GM12878 (cell line): ENCODE measurements around the gene SMC3. TPM values are rescaled to one million over a fixed set of nuclear protein-coding genes. Genes with fewer than 3 reads are reported as not detected.
A peak's percentile ranks its signal among the peaks of the same experiment; 100 is the strongest.

Experiments
- ATAC-seq: fragments of 200-7000 bp; cut with Tn5 transposase; 3 replicates; pipeline ENCODE4 v1.9.1; 2020; ENCODE audit warnings: mild to moderate bottlenecking, moderate library complexity
- BruUV-seq: library from RNA; stranded (reverse); fragments of 400-500 nt; replicated peaks from 2 replicates; lab custom pipeline; 2021; lab: Mats Ljungman, UMichigan
- CTCF ChIA-PET: fragments of 300-600 bp; sonication (Branson Sonifier 250); formaldehyde crosslinking; extraction: SDS; loops from one replicate; lab custom pipeline; 2021; ENCODE audit warnings: inconsistent platforms; lab: Yijun Ruan, JAX
- POLR2A ChIA-PET: fragments of 350-600 bp; formaldehyde crosslinking; extraction: SDS; loops from one replicate; lab custom pipeline; 2021; ENCODE audit warnings: inconsistent platforms; lab: Charles Lee
- RAD21 ChIA-PET: fragments of 300-600 bp; sonication (Branson Sonifier 250); formaldehyde crosslinking; loops from one replicate; lab custom pipeline; 2023; ENCODE audit warnings: antibody characterized with exemption; ENCODE audit not compliant: unreplicated experiment; lab: Charles Lee
- SMC1A ChIA-PET: fragments of 300-600 bp; sonication (Branson Sonifier 250); formaldehyde crosslinking; loops from one replicate; lab custom pipeline; 2023; ENCODE audit not compliant: unreplicated experiment, uncharacterized antibody; lab: Charles Lee
- DNase-seq: peaks from one replicate; pipeline ENCODE4 v3.0.0-alpha.2; 2011; ENCODE audit warnings: low read depth, low spot score
- FAIRE-seq: peaks from 3 replicates; lab custom pipeline; 2011; peaks lifted over from hg19 to GRCh38; lab: Jason Lieb, UNC
- H2AFZ ChIP-seq: 2 replicates; pipeline ENCODE4 v1.6.0; 2011; ENCODE audit warnings: low read depth, low read length, control low read depth; ENCODE audit not compliant: control insufficient read depth
- H3K27ac ChIP-seq: 2 replicates; pipeline ENCODE4 v1.5.1; 2011; ENCODE audit warnings: control low read depth; ENCODE audit not compliant: control insufficient read depth, insufficient read depth
- H3K27me3 ChIP-seq, 2 experiments: replicated peaks in 1 of 2; 2 replicates each; pipeline versions ENCODE4 v1.6.0 to v1.6.1; 2011; ENCODE audit warnings: low read length in 1 of 2; ENCODE audit not compliant: control insufficient read depth in 2 of 2, insufficient read depth in 2 of 2
- H3K36me3 ChIP-seq, 2 experiments: 2 replicates each; pipeline ENCODE4 v1.5.1; 2011; ENCODE audit warnings: low read length in 1 of 2; ENCODE audit not compliant: control insufficient read depth in 2 of 2, insufficient read depth in 2 of 2
- H3K4me1 ChIP-seq: 2 replicates; pipeline ENCODE4 v1.6.1; 2011; ENCODE audit warnings: mild to moderate bottlenecking, low read length, moderate library complexity, mixed read lengths; ENCODE audit not compliant: control insufficient read depth, insufficient read depth
- H3K4me2 ChIP-seq: 2 replicates; pipeline ENCODE4 v1.6.0; 2011; ENCODE audit warnings: control low read depth; ENCODE audit not compliant: control insufficient read depth, insufficient read depth
- H3K4me3 ChIP-seq: fragments of 200-600 bp; sonication (generic); 2 replicates; pipeline ENCODE4 v1.5.1; 2016
- H3K79me2 ChIP-seq: 2 replicates; pipeline ENCODE4 v1.6.0; 2011; ENCODE audit warnings: low read length; ENCODE audit not compliant: control insufficient read depth, insufficient read depth
- H3K9ac ChIP-seq: 2 replicates; pipeline ENCODE4 v1.8.0; 2011; ENCODE audit warnings: low read length, control low read depth, mixed read lengths; ENCODE audit not compliant: control insufficient read depth, insufficient read depth
- H3K9me3 ChIP-seq: replicated peaks from 3 replicates; pipeline ENCODE4 v1.5.1; 2011; ENCODE audit warnings: mild to moderate bottlenecking, low read length; ENCODE audit not compliant: control insufficient read depth, insufficient read depth
- H4K20me1 ChIP-seq: 2 replicates; pipeline ENCODE4 v1.6.0; 2011; ENCODE audit not compliant: control insufficient read depth, insufficient read depth
- CREM ChIP-seq: IDR thresholded peaks from 2 replicates; pipeline ENCODE4 v1.6.1; 2014; ENCODE audit warnings: antibody characterized with exemption, low read depth
- IKZF2 ChIP-seq, 2 experiments: fragments of 450-650 bp; IDR thresholded peaks; 2 replicates each; pipeline ENCODE4 v1.6.1; 2017; ENCODE audit warnings: mild to moderate bottlenecking in 2 of 2, moderate library complexity in 2 of 2
- IRF3 ChIP-seq: fragments of 450-650 bp; IDR thresholded peaks from 2 replicates; pipeline ENCODE4 v1.6.1; 2014; ENCODE audit warnings: mild to moderate bottlenecking
- ZNF687 ChIP-seq: fragments of 450-650 bp; IDR thresholded peaks from 2 replicates; pipeline ENCODE4 v1.6.1; 2017; ENCODE audit warnings: mild to moderate bottlenecking, moderate library complexity
- ZSCAN29 ChIP-seq: fragments of 450-650 bp; IDR thresholded peaks from 2 replicates; pipeline ENCODE4 v1.6.1; 2017; ENCODE audit warnings: mild to moderate bottlenecking, moderate library complexity
- WGBS: methylation state at CpG from one replicate; pipeline ENCODE4 v1.1.6; 2016; ENCODE audit warnings: low lambda C conversion rate; ENCODE audit not compliant: insufficient replicate concordance, insufficient coverage; ENCODE audit errors: missing lambda C conversion rate; 5-methylcytosine and 5-hydroxymethylcytosine counted together
- in situ Hi-C: fragments of 300-500 bp; cut with MboI; formaldehyde crosslinking; loops from 9 replicates; pipeline ENCODE4 v1.14.3; 2018; ENCODE audit warnings: mixed read lengths
- intact Hi-C: fragments of 100-400 bp; cut with micrococcal nuclease; formaldehyde crosslinking; loops from one replicate; pipeline ENCODE4 v1.14.2; 2022; ENCODE audit not compliant: unreplicated experiment
- polyA plus RNA-seq, 11 experiments: library from polyadenylated mRNA; depleted of rRNA in 4 of 11; unstranded in 6 of 11; stranded (reverse) in 5 of 11; fragments of >200 nt; fragmentation: Nextera tagmentation in 4 of 11; fragmentation: Illumina TruSeq in 1 of 11; extraction: Ambion mirVana in 4 of 11; extraction: Trizol in 1 of 11; gene quantifications; 1 replicate in 1 of 11; 2 replicates in 10 of 11; pipeline versions ENCODE4 v1.2.1 to v1.2.3, GENCODE V29; 2011 to 2016; ENCODE audit warnings: inconsistent platforms in 2 of 11, missing spikeins in 2 of 11, low read depth in 1 of 11
- total RNA-seq, 4 experiments: library from RNA; depleted of rRNA in 3 of 4; stranded (reverse); fragments of >200 nt in 3 of 4; fragmentation: Illumina TruSeq in 1 of 4; extraction: Trizol in 1 of 4; gene quantifications; 2 replicates each; pipeline versions ENCODE4 v1.2.1 to v1.2.3, GENCODE V29; 2013 to 2021
- TF ChIP-seq, protein P1 (sequence below), 3 experiments: IDR thresholded peaks in 2 of 3; conservative IDR thresholded peaks in 1 of 3; 2 replicates each; pipeline ENCODE4 v1.5.1; 2011; ENCODE audit warnings: low read depth in 3 of 3, low read length in 3 of 3, mild to moderate bottlenecking in 3 of 3, control low read depth in 2 of 3, moderate library complexity in 2 of 3, inconsistent platforms in 1 of 3, mixed read lengths in 1 of 3; ENCODE audit not compliant: control insufficient read depth in 2 of 3, insufficient read depth in 1 of 3; ENCODE audit errors: extremely low read depth in 1 of 3

Gene SMC3
- total and polyA plus RNA-seq, 10 of the 15 experiments (the other 5 are each of a cell fraction or from before 2014, with no cell fraction given): 30.4 to 123 (median 48.3) TPM

DNA sequence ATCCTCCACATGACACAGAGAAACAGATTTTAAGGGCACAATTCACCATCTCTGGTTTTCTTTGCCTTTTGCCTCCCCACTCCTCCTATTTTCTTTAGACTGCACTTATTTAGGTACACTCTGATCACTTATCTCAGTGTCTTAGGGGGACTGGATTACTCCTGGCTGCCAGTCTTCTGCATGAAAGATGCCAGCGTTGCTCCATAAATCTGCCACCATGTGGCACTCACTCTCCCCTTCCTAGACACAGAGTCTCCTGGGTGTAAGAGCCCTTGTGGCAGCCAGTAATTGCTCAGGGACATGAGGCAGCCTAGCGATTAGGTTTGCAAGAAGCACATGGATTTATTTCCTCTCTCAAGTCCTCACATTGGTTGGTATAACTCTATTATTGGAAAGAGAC lies 42.1 kb downstream of the SMC3 start:
- no peaks in the 10 kb centered on the region for H3K27me3 ChIP-seq
- no peak for ATAC-seq

More for the DNA sequence above, 42.1 kb downstream of the SMC3 start:
- H3K36me3 ChIP-seq: no peaks in the 10 kb centered on the region; a peak in 1 of 4 replicates
- H3K4me2 ChIP-seq: no peak overlapping the region
- no TSS peak for BruUV-seq
- WGBS: 81% methylated on average over 2 of the region's 2 CpGs
- no peaks in the 10 kb centered on the region for H4K20me1 ChIP-seq
- DNase-seq (no peak), FAIRE-seq (no peak)
- H3K9me3 ChIP-seq: no peaks in the 10 kb centered on the region; the same call in 2 of the 3 replicates
- H3K4me3 ChIP-seq: no peak overlapping the region
- intact Hi-C loops (loop anchor here (1.0 to 10.0 kb wide), 5 partner anchors 63 to 405 kb away; no protein-coding TSS in a partner anchor), in situ Hi-C loops (loop anchor here (5.0 to 25.0 kb wide), 2 partner anchors 293 to 1528 kb away; no protein-coding TSS in a partner anchor)
- ChIA-PET CTCF (interaction anchor here (1.1 to 3.4 kb wide), 9 partner anchors 10 to 76 kb away, joined by 3 to 41 read pairs (median 10); no protein-coding TSS in a partner anchor), RAD21 (interaction anchor here (2.5 to 3.4 kb wide), 3 partner anchors 62 to 303 kb away, joined by 11 to 18 read pairs (median 12); partner anchors contain the start of gene SMNDC1), POLR2A (no interaction called here), SMC1A (interaction anchor here (0.6 to 2.2 kb wide), 9 partner anchors 10 to 990 kb away, joined by 3 to 8 read pairs (median 5); no protein-coding TSS in a partner anchor)
- H3K27ac ChIP-seq: no peak overlapping the region
- peaks cover 26% of the 10 kb centered on the region for H3K4me1 ChIP-seq
- no peak overlapping the region for H3K9ac ChIP-seq
- no peak overlapping the region for H2AFZ ChIP-seq
- TF ChIP-seq ZSCAN29 (no peak), ZNF687 (no peak), IRF3 (no peak), CREM (no peak), IKZF2 (IDR thresholded peaks at IDR 0.05) (no peak)
- TF ChIP-seq, protein P1, sequence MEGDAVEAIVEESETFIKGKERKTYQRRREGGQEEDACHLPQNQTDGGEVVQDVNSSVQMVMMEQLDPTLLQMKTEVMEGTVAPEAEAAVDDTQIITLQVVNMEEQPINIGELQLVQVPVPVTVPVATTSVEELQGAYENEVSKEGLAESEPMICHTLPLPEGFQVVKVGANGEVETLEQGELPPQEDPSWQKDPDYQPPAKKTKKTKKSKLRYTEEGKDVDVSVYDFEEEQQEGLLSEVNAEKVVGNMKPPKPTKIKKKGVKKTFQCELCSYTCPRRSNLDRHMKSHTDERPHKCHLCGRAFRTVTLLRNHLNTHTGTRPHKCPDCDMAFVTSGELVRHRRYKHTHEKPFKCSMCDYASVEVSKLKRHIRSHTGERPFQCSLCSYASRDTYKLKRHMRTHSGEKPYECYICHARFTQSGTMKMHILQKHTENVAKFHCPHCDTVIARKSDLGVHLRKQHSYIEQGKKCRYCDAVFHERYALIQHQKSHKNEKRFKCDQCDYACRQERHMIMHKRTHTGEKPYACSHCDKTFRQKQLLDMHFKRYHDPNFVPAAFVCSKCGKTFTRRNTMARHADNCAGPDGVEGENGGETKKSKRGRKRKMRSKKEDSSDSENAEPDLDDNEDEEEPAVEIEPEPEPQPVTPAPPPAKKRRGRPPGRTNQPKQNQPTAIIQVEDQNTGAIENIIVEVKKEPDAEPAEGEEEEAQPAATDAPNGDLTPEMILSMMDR (IDR thresholded peaks at IDR 0.05 in 2 of 3, conservative IDR thresholded peaks at IDR 0.05 in 1 of 3; ENCODE audit: control insufficient read depth in 2 of 3, extremely low read depth in 1 of 3, insufficient read depth in 1 of 3, low read depth in 3 of 3, low read length in 3 of 3): peak in 1 of 3 experiments; percentile 9; a peak in 1 of 6 replicates
- no peaks in the 10 kb centered on the region for H3K79me2 ChIP-seq
